ENCODE measurements around the gene RPS6KA3. TPM values are rescaled to one million over a fixed set of nuclear protein-coding genes. Genes with fewer than 3 reads are reported as not detected.

RPS6KA3 gene
- total RNA-seq, 1 donor from 2014 or later, result 26.6 TPM

GRCh38 chrX:20217906-20218305 is 48.8 kb downstream of the RPS6KA3 start:
- Histone ChIP-seq H3K4me3 (ENCODE audit: low read depth, low read length) (no peak overlapping the region), H3K36me3 (ENCODE audit: control insufficient read depth, insufficient read depth, low read length) (peaks cover 1% of the 10 kb centered on the region), H3K27me3 (ENCODE audit: control insufficient read depth, insufficient read depth, low read length) (no peaks in the 10 kb centered on the region)
- TF ChIP-seq, protein P1, sequence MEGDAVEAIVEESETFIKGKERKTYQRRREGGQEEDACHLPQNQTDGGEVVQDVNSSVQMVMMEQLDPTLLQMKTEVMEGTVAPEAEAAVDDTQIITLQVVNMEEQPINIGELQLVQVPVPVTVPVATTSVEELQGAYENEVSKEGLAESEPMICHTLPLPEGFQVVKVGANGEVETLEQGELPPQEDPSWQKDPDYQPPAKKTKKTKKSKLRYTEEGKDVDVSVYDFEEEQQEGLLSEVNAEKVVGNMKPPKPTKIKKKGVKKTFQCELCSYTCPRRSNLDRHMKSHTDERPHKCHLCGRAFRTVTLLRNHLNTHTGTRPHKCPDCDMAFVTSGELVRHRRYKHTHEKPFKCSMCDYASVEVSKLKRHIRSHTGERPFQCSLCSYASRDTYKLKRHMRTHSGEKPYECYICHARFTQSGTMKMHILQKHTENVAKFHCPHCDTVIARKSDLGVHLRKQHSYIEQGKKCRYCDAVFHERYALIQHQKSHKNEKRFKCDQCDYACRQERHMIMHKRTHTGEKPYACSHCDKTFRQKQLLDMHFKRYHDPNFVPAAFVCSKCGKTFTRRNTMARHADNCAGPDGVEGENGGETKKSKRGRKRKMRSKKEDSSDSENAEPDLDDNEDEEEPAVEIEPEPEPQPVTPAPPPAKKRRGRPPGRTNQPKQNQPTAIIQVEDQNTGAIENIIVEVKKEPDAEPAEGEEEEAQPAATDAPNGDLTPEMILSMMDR (IDR thresholded peaks at IDR 0.05; ENCODE audit: insufficient read depth, low read length, poor library complexity, severe bottlenecking), result no peak
- DNase-seq (ENCODE audit: low read depth), result no peak

GRCh38 chrX:20217271-20217670 is 49.4 kb downstream of the RPS6KA3 start:
- TF ChIP-seq, protein P1 (IDR thresholded peaks at IDR 0.05; ENCODE audit: insufficient read depth, low read length, poor library complexity, severe bottlenecking), result no peak
- no peak for DNase-seq (ENCODE audit: low read depth)

GRCh38 chrX:20215565-20215964 is 51.1 kb downstream of the RPS6KA3 start:
- DNase-seq (ENCODE audit: low read depth), result no peak
- H3K4me3 ChIP-seq (ENCODE audit: low read depth, low read length), result no peak overlapping the region
- no peaks in the 10 kb centered on the region for H3K36me3 ChIP-seq (ENCODE audit: control insufficient read depth, insufficient read depth, low read length)
- no peaks in the 10 kb centered on the region for H3K27me3 ChIP-seq (ENCODE audit: control insufficient read depth, insufficient read depth, low read length)
- TF ChIP-seq, protein P1 (IDR thresholded peaks at IDR 0.05; ENCODE audit: insufficient read depth, low read length, poor library complexity, severe bottlenecking), result no peak

More at GRCh38 chrX:20217271-20217670, 49.4 kb downstream of the RPS6KA3 start:
- no peaks in the 10 kb centered on the region for H3K27me3 ChIP-seq (ENCODE audit: control insufficient read depth, insufficient read depth, low read length)
- no peak overlapping the region for H3K4me3 ChIP-seq (ENCODE audit: low read depth, low read length)
- H3K36me3 ChIP-seq (ENCODE audit: control insufficient read depth, insufficient read depth, low read length), result peaks cover 1% of the 10 kb centered on the region

GRCh38 chrX:20212486-20213089 is 54.1 kb downstream of the RPS6KA3 start:
- no peak for DNase-seq (ENCODE audit: low read depth)
- no peak overlapping the region for H3K4me3 ChIP-seq (ENCODE audit: low read depth, low read length)
- TF ChIP-seq, protein P1 (IDR thresholded peaks at IDR 0.05; ENCODE audit: insufficient read depth, low read length, poor library complexity, severe bottlenecking), result no peak
- no peaks in the 10 kb centered on the region for H3K36me3 ChIP-seq (ENCODE audit: control insufficient read depth, insufficient read depth, low read length)
- no peaks in the 10 kb centered on the region for H3K27me3 ChIP-seq (ENCODE audit: control insufficient read depth, insufficient read depth, low read length)

GRCh38 chrX:20211261-20211786 is 55.4 kb downstream of the RPS6KA3 start:
- DNase-seq (ENCODE audit: low read depth), result no peak
- TF ChIP-seq, protein P1 (IDR thresholded peaks at IDR 0.05; ENCODE audit: insufficient read depth, low read length, poor library complexity, severe bottlenecking), result no peak
- Histone ChIP-seq H3K27me3 (ENCODE audit: control insufficient read depth, insufficient read depth, low read length) (no peaks in the 10 kb centered on the region), H3K36me3 (ENCODE audit: control insufficient read depth, insufficient read depth, low read length) (no peaks in the 10 kb centered on the region), H3K4me3 (ENCODE audit: low read depth, low read length) (no peak overlapping the region)
